Progenitor cell of endocrine pancreas (in vitro differentiated cells): Measurements from ENCODE around the gene SLC23A2. TPM values are rescaled to one million over a fixed set of nuclear protein-coding genes. Genes with fewer than 3 reads are reported as not detected.

Experiments used
- DNase-seq: peaks from one replicate; pipeline ENCODE4 v3.0.0; 2021; ENCODE audit warnings: low spot score; ENCODE audit not compliant: unreplicated experiment
- H3K27ac Mint-ChIP-seq: 2 replicates; pipeline ENCODE4 v1.8.0; 2021; ENCODE audit warnings: mild to moderate bottlenecking, moderate library complexity, mixed read lengths
- H3K27me3 Mint-ChIP-seq: 2 replicates; pipeline ENCODE4 v1.8.0; 2021; ENCODE audit warnings: mixed read lengths
- H3K36me3 Mint-ChIP-seq: 2 replicates; pipeline ENCODE4 v1.8.0; 2022; ENCODE audit warnings: mixed read lengths; ENCODE audit not compliant: insufficient read depth
- H3K4me1 Mint-ChIP-seq: 2 replicates; pipeline ENCODE4 v1.8.0; 2021; ENCODE audit warnings: low read depth, mixed read lengths
- H3K4me3 Mint-ChIP-seq: 2 replicates; pipeline ENCODE4 v1.8.0; 2021; ENCODE audit warnings: low read depth, mild to moderate bottlenecking, moderate library complexity, mixed read lengths
- H3K9me3 Mint-ChIP-seq: 2 replicates; pipeline ENCODE4 v1.8.0; 2021; ENCODE audit warnings: low read depth, mixed read lengths
- CTCF ChIP-seq: fragments of 200-600 bp; sonication (generic); IDR thresholded peaks from one replicate; pipeline ENCODE4 v1.5.0; 2021; ENCODE audit warnings: antibody characterized with exemption, mild to moderate bottlenecking; ENCODE audit not compliant: unreplicated experiment
- total RNA-seq: library from RNA; stranded (reverse); gene quantifications from 2 replicates; pipeline ENCODE4 v1.2.1, GENCODE V29; 2021

SLC23A2 gene
- total RNA-seq, 1 donor from 2014 or later = 23.6 TPM

- H3K27me3 Mint-ChIP-seq = no peaks in the 10 kb centered on the region
- TF ChIP-seq CTCF = no peak
- DNase-seq = no peak
- H3K4me1 Mint-ChIP-seq = no peaks in the 10 kb centered on the region
- no peaks in the 10 kb centered on the region for H3K9me3 Mint-ChIP-seq
- H3K4me3 Mint-ChIP-seq = no peak overlapping the region
- H3K36me3 Mint-ChIP-seq = no peaks in the 10 kb centered on the region
- no peak overlapping the region for H3K27ac Mint-ChIP-seq
Observed at GRCh38 chr20:4920131-4920530, 81.2 kb downstream of the SLC23A2 start.

- no peaks in the 10 kb centered on the region for H3K4me1 Mint-ChIP-seq
- no peaks in the 10 kb centered on the region for H3K9me3 Mint-ChIP-seq
- H3K4me3 Mint-ChIP-seq = no peak overlapping the region
- H3K27ac Mint-ChIP-seq = no peak overlapping the region
- no peak for DNase-seq
- no peaks in the 10 kb centered on the region for H3K36me3 Mint-ChIP-seq
- H3K27me3 Mint-ChIP-seq = no peaks in the 10 kb centered on the region
- no peak for TF ChIP-seq CTCF
Observed at GRCh38 chr20:4919047-4919704, 82.1 kb downstream of the SLC23A2 start.

GRCh38 chr20:4918473-4918872 is 82.8 kb downstream of the SLC23A2 start:
- Mint-ChIP-seq H3K9me3 (no peaks in the 10 kb centered on the region), H3K27me3 (no peaks in the 10 kb centered on the region), H3K27ac (no peak overlapping the region), H3K4me1 (no peaks in the 10 kb centered on the region), H3K4me3 (no peak overlapping the region), H3K36me3 (no peaks in the 10 kb centered on the region)
- TF ChIP-seq CTCF = no peak
- DNase-seq = no peak

- Mint-ChIP-seq H3K9me3 (no peaks in the 10 kb centered on the region), H3K27ac (no peak overlapping the region), H3K4me1 (no peaks in the 10 kb centered on the region), H3K36me3 (no peaks in the 10 kb centered on the region), H3K4me3 (no peak overlapping the region), H3K27me3 (no peaks in the 10 kb centered on the region)
- no peak for DNase-seq
- TF ChIP-seq CTCF = no peak
Observed at GRCh38 chr20:4916971-4917881, 84.1 kb downstream of the SLC23A2 start.

GRCh38 chr20:4913147-4913546 is 88.2 kb downstream of the SLC23A2 start:
- no peak overlapping the region for H3K4me3 Mint-ChIP-seq
- no peak overlapping the region for H3K27ac Mint-ChIP-seq
- TF ChIP-seq CTCF = no peak
- H3K36me3 Mint-ChIP-seq = peaks cover 5% of the 10 kb centered on the region
- no peak for DNase-seq
- peaks cover under 1% of the 10 kb centered on the region for H3K9me3 Mint-ChIP-seq
- H3K27me3 Mint-ChIP-seq = no peaks in the 10 kb centered on the region
- H3K4me1 Mint-ChIP-seq = no peaks in the 10 kb centered on the region
